ENCODE results near the gene CDHR1. TPM values are rescaled to one million over a fixed set of nuclear protein-coding genes. Genes with fewer than 3 reads are reported as not detected.

Gene CDHR1
- total RNA-seq, 1 donor from 2014 or later: 0.96 TPM

GRCh38 chr10:84196941-84197340, 2.6 kb downstream of the CDHR1 start:
- DNase-seq (ENCODE audit: low spot score, unreplicated experiment): no peak
- Mint-ChIP-seq H3K4me3 (ENCODE audit: low read depth) (no peak overlapping the region), H3K27me3 (peaks cover 78% of the 10 kb centered on the region), H3K27ac (no peak overlapping the region), H3K36me3 (ENCODE audit: insufficient read depth) (no peaks in the 10 kb centered on the region), H3K4me1 (ENCODE audit: low read depth) (no peaks in the 10 kb centered on the region), H3K9me3 (ENCODE audit: low read depth) (no peaks in the 10 kb centered on the region)
- TF ChIP-seq, protein P1, sequence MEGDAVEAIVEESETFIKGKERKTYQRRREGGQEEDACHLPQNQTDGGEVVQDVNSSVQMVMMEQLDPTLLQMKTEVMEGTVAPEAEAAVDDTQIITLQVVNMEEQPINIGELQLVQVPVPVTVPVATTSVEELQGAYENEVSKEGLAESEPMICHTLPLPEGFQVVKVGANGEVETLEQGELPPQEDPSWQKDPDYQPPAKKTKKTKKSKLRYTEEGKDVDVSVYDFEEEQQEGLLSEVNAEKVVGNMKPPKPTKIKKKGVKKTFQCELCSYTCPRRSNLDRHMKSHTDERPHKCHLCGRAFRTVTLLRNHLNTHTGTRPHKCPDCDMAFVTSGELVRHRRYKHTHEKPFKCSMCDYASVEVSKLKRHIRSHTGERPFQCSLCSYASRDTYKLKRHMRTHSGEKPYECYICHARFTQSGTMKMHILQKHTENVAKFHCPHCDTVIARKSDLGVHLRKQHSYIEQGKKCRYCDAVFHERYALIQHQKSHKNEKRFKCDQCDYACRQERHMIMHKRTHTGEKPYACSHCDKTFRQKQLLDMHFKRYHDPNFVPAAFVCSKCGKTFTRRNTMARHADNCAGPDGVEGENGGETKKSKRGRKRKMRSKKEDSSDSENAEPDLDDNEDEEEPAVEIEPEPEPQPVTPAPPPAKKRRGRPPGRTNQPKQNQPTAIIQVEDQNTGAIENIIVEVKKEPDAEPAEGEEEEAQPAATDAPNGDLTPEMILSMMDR (IDR thresholded peaks at IDR 0.05; ENCODE audit: unreplicated experiment): no peak

GRCh38 chr10:84197643-84198042, 3.3 kb downstream of the CDHR1 start:
- peaks cover 73% of the 10 kb centered on the region for H3K27me3 Mint-ChIP-seq
- H3K36me3 Mint-ChIP-seq (ENCODE audit: insufficient read depth): no peaks in the 10 kb centered on the region
- no peaks in the 10 kb centered on the region for H3K9me3 Mint-ChIP-seq (ENCODE audit: low read depth)
- TF ChIP-seq, protein P1 (IDR thresholded peaks at IDR 0.05; ENCODE audit: unreplicated experiment): no peak
- no peak overlapping the region for H3K4me3 Mint-ChIP-seq (ENCODE audit: low read depth)
- no peaks in the 10 kb centered on the region for H3K4me1 Mint-ChIP-seq (ENCODE audit: low read depth)
- no peak for DNase-seq (ENCODE audit: low spot score, unreplicated experiment)
- no peak overlapping the region for H3K27ac Mint-ChIP-seq

GRCh38 chr10:84198206-84198915, 4.0 kb downstream of the CDHR1 start:
- DNase-seq (ENCODE audit: low spot score, unreplicated experiment): no peak
- no peaks in the 10 kb centered on the region for H3K4me1 Mint-ChIP-seq (ENCODE audit: low read depth)
- peaks cover 66% of the 10 kb centered on the region for H3K27me3 Mint-ChIP-seq
- no peaks in the 10 kb centered on the region for H3K9me3 Mint-ChIP-seq (ENCODE audit: low read depth)
- no peak overlapping the region for H3K27ac Mint-ChIP-seq
- TF ChIP-seq, protein P1 (IDR thresholded peaks at IDR 0.05; ENCODE audit: unreplicated experiment): no peak
- no peak overlapping the region for H3K4me3 Mint-ChIP-seq (ENCODE audit: low read depth)
- H3K36me3 Mint-ChIP-seq (ENCODE audit: insufficient read depth): no peaks in the 10 kb centered on the region

- no peak overlapping the region for H3K27ac Mint-ChIP-seq
- H3K9me3 Mint-ChIP-seq (ENCODE audit: low read depth): no peaks in the 10 kb centered on the region
- TF ChIP-seq, protein P1 (IDR thresholded peaks at IDR 0.05; ENCODE audit: unreplicated experiment): no peak
- no peaks in the 10 kb centered on the region for H3K36me3 Mint-ChIP-seq (ENCODE audit: insufficient read depth)
- peaks cover 52% of the 10 kb centered on the region for H3K27me3 Mint-ChIP-seq
- DNase-seq (ENCODE audit: low spot score, unreplicated experiment): no peak
- H3K4me1 Mint-ChIP-seq (ENCODE audit: low read depth): no peaks in the 10 kb centered on the region
- H3K4me3 Mint-ChIP-seq (ENCODE audit: low read depth): no peak overlapping the region
Measured at GRCh38 chr10:84200537-84201243, 6.4 kb downstream of the CDHR1 start.

DNA sequence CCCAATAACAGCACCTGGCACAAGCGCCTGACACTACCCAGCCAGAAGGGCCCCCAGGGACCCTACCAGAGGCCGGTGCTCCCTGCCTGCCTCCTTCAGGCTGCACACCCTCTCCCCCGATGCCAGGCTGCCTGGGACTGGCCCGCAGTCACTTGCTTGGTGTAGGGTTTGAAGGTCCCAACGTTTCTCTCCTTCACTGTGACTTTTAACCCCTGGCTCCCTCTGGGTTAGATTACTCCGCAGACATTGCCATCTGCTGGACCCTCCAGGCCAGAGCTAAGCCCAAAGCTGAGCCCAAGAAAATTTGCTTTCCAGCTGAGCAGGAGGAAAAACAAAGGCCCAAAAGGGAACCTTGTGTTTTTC, 6.9 kb downstream of the CDHR1 start:
- no peak for DNase-seq (ENCODE audit: low spot score, unreplicated experiment)
- TF ChIP-seq, protein P1 (IDR thresholded peaks at IDR 0.05; ENCODE audit: unreplicated experiment): peak; percentile 18
- Mint-ChIP-seq H3K9me3 (ENCODE audit: low read depth) (no peaks in the 10 kb centered on the region), H3K4me1 (ENCODE audit: low read depth) (no peaks in the 10 kb centered on the region), H3K4me3 (ENCODE audit: low read depth) (no peak overlapping the region), H3K27ac (no peak overlapping the region), H3K36me3 (ENCODE audit: insufficient read depth) (no peaks in the 10 kb centered on the region), H3K27me3 (peaks cover 49% of the 10 kb centered on the region)

Data from progenitor cell of endocrine pancreas (in vitro differentiated cells).